Stimulated activated CD4-positive, alpha-beta T cell treated with anti-CD3 and anti-CD28 coated beads, Interleukin-4, amount 100 ng/mL, for 4 hours (primary cell): ENCODE results near the gene SELL.
"Not testable (repeated sequence)": the region's sequence is repeated elsewhere in the genome, so short reads cannot be mapped to it uniquely, and the experiment has no call there.

Source experiments
- DNase-seq, 2 experiments: peaks; one replicate each; pipeline ENCODE4 v3.0.0-alpha.2; 2020

SELL gene

GRCh38 chr1:169701261-169702005, 10.0 kb downstream of the SELL start:
- DNase-seq, result no peak

- DNase-seq, result no peak
Measured at GRCh38 chr1:169699707-169700106, 11.7 kb downstream of the SELL start.

- DNase-seq, result no peak
Measured at GRCh38 chr1:169698976-169699375, 12.4 kb downstream of the SELL start.

GRCh38 chr1:169697755-169698154, 13.7 kb downstream of the SELL start:
- DNase-seq, result no peak

GRCh38 chr1:169696273-169697100, 14.9 kb downstream of the SELL start:
- no peak for DNase-seq

GRCh38 chr1:169694304-169695075, 16.9 kb downstream of the SELL start:
- DNase-seq, result no peak

GRCh38 chr1:169692756-169693460, 18.5 kb downstream of the SELL start:
- DNase-seq, result peak in 1 of 2 experiments; percentile 55

GRCh38 chr1:169690489-169690888, 20.9 kb downstream of the SELL start:
- no peak for DNase-seq

- peak in 1 of 2 experiments; percentile 55 for DNase-seq
Measured at GRCh38 chr1:169689395-169689794, 22.0 kb downstream of the SELL start.

- peak in 1 of 2 experiments; percentile 65 for DNase-seq
Measured at GRCh38 chr1:169688377-169688776, 23.0 kb downstream of the SELL start.

- no peak for DNase-seq
Measured at GRCh38 chr1:169683661-169684060, 27.8 kb downstream of the SELL start.

- DNase-seq, result peak in 1 of 2 experiments; percentile 66
Measured at GRCh38 chr1:169683168-169683567, 28.3 kb downstream of the SELL start.

GRCh38 chr1:169682071-169682470, 29.3 kb downstream of the SELL start:
- DNase-seq, result no peak

GRCh38 chr1:169681140-169681539, 30.3 kb downstream of the SELL start:
- DNase-seq, result no peak

- peak; percentile 61 to 81 for DNase-seq
Measured at GRCh38 chr1:169680377-169681019, 30.9 kb downstream of the SELL start.

GRCh38 chr1:169679692-169680091, 31.7 kb downstream of the SELL start:
- no peak for DNase-seq

- no peak for DNase-seq
Measured at GRCh38 chr1:169676001-169676400, 35.4 kb downstream of the SELL start.

GRCh38 chr1:169670836-169671235, 40.6 kb downstream of the SELL start:
- DNase-seq, result no peak

GRCh38 chr1:169670244-169670643, 41.2 kb downstream of the SELL start:
- DNase-seq, result not testable (repeated sequence)

GRCh38 chr1:169667699-169668596, 43.5 kb downstream of the SELL start:
- DNase-seq, result not testable (repeated sequence)

- not testable (repeated sequence) for DNase-seq
Measured at GRCh38 chr1:169667227-169667639, 44.2 kb downstream of the SELL start.
